Fibroblast of lung (primary cell): ENCODE measurements around the gene FHOD3. TPM values are rescaled to one million over a fixed set of nuclear protein-coding genes. Genes with fewer than 3 reads are reported as not detected.

Experiments
- DNase-seq, 2 donors: peaks; one replicate each; pipeline versions ENCODE4 v3.0.0 to v3.0.0-alpha.2; 2010; ENCODE audit warnings: low read depth in 2 of 2
- H2AFZ ChIP-seq: 2 replicates; pipeline ENCODE4 v1.5.1; 2012; ENCODE audit warnings: low read length, control low read depth, inconsistent platforms
- H3K27ac ChIP-seq: 2 replicates; pipeline ENCODE4 v1.5.1; 2011; ENCODE audit warnings: low read length, control low read depth; ENCODE audit not compliant: insufficient read depth
- H3K27me3 ChIP-seq: 2 replicates; pipeline ENCODE4 v1.5.1; 2011; ENCODE audit warnings: mild to moderate bottlenecking, low read length; ENCODE audit not compliant: control insufficient read depth, insufficient read depth
- H3K36me3 ChIP-seq: 2 replicates; pipeline ENCODE4 v1.5.1; 2011; ENCODE audit warnings: low read length; ENCODE audit not compliant: control insufficient read depth, insufficient read depth
- H3K4me1 ChIP-seq: 2 replicates; pipeline ENCODE4 v1.5.1; 2011; ENCODE audit warnings: low read length; ENCODE audit not compliant: control insufficient read depth, insufficient read depth; ENCODE audit errors: extremely low read depth
- H3K4me2 ChIP-seq: 2 replicates; pipeline ENCODE4 v1.5.1; 2011; ENCODE audit warnings: low read length, control low read depth; ENCODE audit not compliant: insufficient read depth; ENCODE audit errors: extremely low read depth
- H3K4me3 ChIP-seq, 4 experiments: fragments of 200-600 bp in 1 of 4; sonication (generic) in 1 of 4; replicated peaks in 1 of 4; 2 replicates each; pipeline ENCODE4 v1.5.1; 2011 to 2016; ENCODE audit warnings: low read length in 4 of 4, low read depth in 3 of 4, mild to moderate bottlenecking in 3 of 4, control low read depth in 2 of 4, inconsistent platforms in 1 of 4, mixed read lengths in 1 of 4; ENCODE audit not compliant: insufficient read depth in 1 of 4; ENCODE audit errors: control extremely low read depth in 1 of 4
- H3K79me2 ChIP-seq: 2 replicates; pipeline ENCODE4 v1.5.1; 2012; ENCODE audit warnings: mild to moderate bottlenecking, low read length, inconsistent platforms; ENCODE audit not compliant: control insufficient read depth, insufficient read depth
- H3K9ac ChIP-seq: 2 replicates; pipeline ENCODE4 v1.5.1; 2011; ENCODE audit warnings: mild to moderate bottlenecking, low read length, control low read depth; ENCODE audit not compliant: insufficient read depth
- H3K9me3 ChIP-seq: 2 replicates; pipeline ENCODE4 v1.5.1; 2012; ENCODE audit warnings: low read depth, low read length; ENCODE audit not compliant: control insufficient read depth, insufficient read depth
- H4K20me1 ChIP-seq: 2 replicates; pipeline ENCODE4 v1.5.1; 2011; ENCODE audit warnings: low read length; ENCODE audit not compliant: control insufficient read depth, insufficient read depth; ENCODE audit errors: extremely low read depth
- EZH2 ChIP-seq: IDR thresholded peaks from 2 replicates; pipeline ENCODE4 v1.5.1; 2012; ENCODE audit warnings: low read length, control low read depth, mild to moderate bottlenecking; ENCODE audit errors: missing control alignments
- polyA plus RNA-seq, 2 donors: library from polyadenylated mRNA; depleted of rRNA in 1 of 2; stranded (reverse) in 1 of 2; unstranded in 1 of 2; fragments of >200 nt; gene quantifications; 2 replicates each; pipeline ENCODE4 v1.2.1, GENCODE V29; 2011 to 2012; ENCODE audit warnings: missing spikeins in 1 of 2
- total RNA-seq: library from RNA; depleted of rRNA; stranded (reverse); fragments of >200 nt; gene quantifications from 2 replicates; pipeline ENCODE4 v1.2.1, GENCODE V29; 2014
- TF ChIP-seq, protein P1 (sequence below), 2 donors: IDR thresholded peaks in 1 of 2; conservative IDR thresholded peaks in 1 of 2; 1 replicate in 1 of 2; 2 replicates in 1 of 2; pipeline ENCODE4 v1.5.1; 2011 to 2012; ENCODE audit warnings: low read length in 2 of 2, control low read depth in 1 of 2, inconsistent platforms in 1 of 2, low read depth in 1 of 2, mild to moderate bottlenecking in 1 of 2

The FHOD3 gene
- total and polyA plus RNA-seq, 2 donors (not counting 1 experiment from before 2014, with no cell fraction given) = 16.1 to 28.2 TPM

DNA sequence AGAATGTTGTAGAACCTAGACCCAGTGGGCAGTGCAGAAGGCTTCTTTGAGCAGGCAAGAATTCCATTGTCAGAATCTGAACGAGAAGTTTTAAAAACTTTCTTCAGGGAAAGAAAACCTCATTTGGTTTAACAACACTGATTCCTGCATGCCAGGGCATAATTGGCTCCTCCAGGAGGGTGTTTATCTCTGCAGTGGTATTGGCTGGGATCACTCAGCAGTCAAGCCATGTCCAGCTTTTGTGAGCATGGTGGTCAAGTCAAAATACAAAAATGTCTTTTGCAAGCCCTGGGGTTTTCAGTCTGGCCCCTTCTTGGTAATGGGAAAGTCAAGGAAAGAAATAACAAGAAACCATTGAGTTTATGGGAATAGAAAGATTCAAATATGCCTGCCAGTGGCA lies 28.3 kb downstream of the FHOD3 start:
- Histone ChIP-seq H2AFZ (no peak overlapping the region), H3K36me3 (no peaks in the 10 kb centered on the region), H3K27ac (no peak overlapping the region), H3K27me3 (no peaks in the 10 kb centered on the region), H3K9me3 (no peaks in the 10 kb centered on the region), H3K4me2 (no peak overlapping the region), H3K4me1 (no peaks in the 10 kb centered on the region), H4K20me1 (no peaks in the 10 kb centered on the region), H3K79me2 (no peaks in the 10 kb centered on the region), H3K4me3 (no peak overlapping the region), H3K9ac (no peak overlapping the region)
- no peak for DNase-seq
- TF ChIP-seq, protein P1, sequence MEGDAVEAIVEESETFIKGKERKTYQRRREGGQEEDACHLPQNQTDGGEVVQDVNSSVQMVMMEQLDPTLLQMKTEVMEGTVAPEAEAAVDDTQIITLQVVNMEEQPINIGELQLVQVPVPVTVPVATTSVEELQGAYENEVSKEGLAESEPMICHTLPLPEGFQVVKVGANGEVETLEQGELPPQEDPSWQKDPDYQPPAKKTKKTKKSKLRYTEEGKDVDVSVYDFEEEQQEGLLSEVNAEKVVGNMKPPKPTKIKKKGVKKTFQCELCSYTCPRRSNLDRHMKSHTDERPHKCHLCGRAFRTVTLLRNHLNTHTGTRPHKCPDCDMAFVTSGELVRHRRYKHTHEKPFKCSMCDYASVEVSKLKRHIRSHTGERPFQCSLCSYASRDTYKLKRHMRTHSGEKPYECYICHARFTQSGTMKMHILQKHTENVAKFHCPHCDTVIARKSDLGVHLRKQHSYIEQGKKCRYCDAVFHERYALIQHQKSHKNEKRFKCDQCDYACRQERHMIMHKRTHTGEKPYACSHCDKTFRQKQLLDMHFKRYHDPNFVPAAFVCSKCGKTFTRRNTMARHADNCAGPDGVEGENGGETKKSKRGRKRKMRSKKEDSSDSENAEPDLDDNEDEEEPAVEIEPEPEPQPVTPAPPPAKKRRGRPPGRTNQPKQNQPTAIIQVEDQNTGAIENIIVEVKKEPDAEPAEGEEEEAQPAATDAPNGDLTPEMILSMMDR (conservative IDR thresholded peaks at IDR 0.05 in 1 of 2, IDR thresholded peaks at IDR 0.05 in 1 of 2; ENCODE audit: low read depth in 1 of 2, low read length in 2 of 2) = no peak
- no peak for TF ChIP-seq EZH2

DNA sequence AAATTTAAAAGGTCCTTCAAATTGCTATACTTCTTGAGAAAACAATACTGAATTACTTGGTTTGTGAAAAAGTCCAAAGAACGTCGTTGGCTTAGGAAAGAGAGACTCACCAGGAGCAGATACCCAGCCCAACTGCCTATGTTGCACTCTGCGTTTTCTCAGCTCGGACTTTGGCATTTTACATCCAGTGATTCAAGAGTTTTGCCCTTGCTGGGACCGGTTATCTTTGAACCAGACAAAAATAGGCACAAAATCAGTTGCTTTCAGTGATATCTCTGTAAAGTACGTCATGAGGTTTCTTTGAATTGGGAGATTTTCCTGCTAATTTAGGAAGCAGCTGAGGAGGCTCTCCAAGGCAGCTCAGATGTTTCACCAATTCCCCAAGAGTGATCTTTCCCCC lies 29.3 kb downstream of the FHOD3 start:
- Histone ChIP-seq H3K4me1 (no peaks in the 10 kb centered on the region), H4K20me1 (no peaks in the 10 kb centered on the region), H3K4me2 (no peak overlapping the region), H3K9me3 (no peaks in the 10 kb centered on the region), H3K9ac (no peak overlapping the region), H3K4me3 (no peak overlapping the region), H2AFZ (no peak overlapping the region), H3K36me3 (no peaks in the 10 kb centered on the region), H3K27ac (no peak overlapping the region), H3K79me2 (no peaks in the 10 kb centered on the region), H3K27me3 (no peaks in the 10 kb centered on the region)
- DNase-seq = no peak
- TF ChIP-seq, protein P1 (conservative IDR thresholded peaks at IDR 0.05 in 1 of 2, IDR thresholded peaks at IDR 0.05 in 1 of 2; ENCODE audit: low read depth in 1 of 2, low read length in 2 of 2) = no peak
- no peak for TF ChIP-seq EZH2

DNA sequence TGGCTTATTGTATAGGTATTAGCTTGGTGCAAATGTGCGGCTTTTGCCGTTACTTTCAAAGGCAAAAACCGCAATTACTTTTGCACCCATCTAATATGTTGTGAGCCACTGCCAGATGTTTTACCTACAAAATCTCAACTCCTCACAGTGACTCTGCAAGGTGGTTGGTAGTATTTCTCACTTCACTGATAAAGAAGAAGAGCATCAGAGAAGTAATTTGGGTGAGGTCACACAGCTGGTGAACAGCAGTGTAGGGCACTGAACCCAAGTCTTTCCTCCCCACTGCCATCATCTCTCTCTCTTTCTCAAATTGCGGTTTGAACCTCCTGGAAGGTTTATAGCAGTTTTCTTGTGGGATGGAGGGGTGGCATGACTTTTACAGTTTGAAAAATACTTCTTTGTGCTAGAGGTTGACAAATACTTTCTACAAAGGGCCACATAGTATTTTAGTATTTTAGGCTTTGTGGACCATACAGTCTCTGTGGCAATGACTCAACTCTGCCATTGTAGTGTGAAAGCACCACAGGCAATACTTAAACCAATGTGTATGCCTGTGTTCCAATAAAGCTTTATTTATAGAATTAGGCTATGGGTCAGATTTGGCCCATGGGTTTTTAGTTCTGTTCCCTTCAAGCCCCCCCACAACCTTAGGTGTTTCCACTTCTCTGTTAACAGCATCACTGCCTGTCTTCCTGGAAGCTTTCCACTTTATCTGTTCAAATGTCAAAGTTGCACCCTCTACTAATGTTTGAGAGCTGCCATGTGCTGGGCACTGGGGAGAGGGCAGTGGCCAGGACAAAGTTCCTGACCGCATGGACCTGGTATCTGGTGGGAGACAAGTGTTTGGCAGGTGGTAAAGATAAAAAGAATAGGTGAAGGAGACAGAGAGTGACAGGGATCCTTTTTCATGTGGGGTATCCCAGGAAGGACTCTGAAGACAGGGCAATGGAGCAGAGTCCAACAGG lies 30.1 kb downstream of the FHOD3 start:
- no peak overlapping the region for H3K9ac ChIP-seq
- no peak overlapping the region for H3K27ac ChIP-seq
- no peaks in the 10 kb centered on the region for H3K4me1 ChIP-seq
- no peak overlapping the region for H3K4me3 ChIP-seq
- H2AFZ ChIP-seq = no peak overlapping the region
- no peaks in the 10 kb centered on the region for H3K79me2 ChIP-seq
- H3K4me2 ChIP-seq = no peak overlapping the region
- TF ChIP-seq EZH2 = no peak
- TF ChIP-seq, protein P1 (conservative IDR thresholded peaks at IDR 0.05 in 1 of 2, IDR thresholded peaks at IDR 0.05 in 1 of 2; ENCODE audit: low read depth in 1 of 2, low read length in 2 of 2) = no peak
- DNase-seq = no peak
- no peaks in the 10 kb centered on the region for H3K36me3 ChIP-seq
- H4K20me1 ChIP-seq = no peaks in the 10 kb centered on the region
- no peaks in the 10 kb centered on the region for H3K27me3 ChIP-seq
- no peaks in the 10 kb centered on the region for H3K9me3 ChIP-seq
